HCT116 (cell line): ENCODE data around the gene FASN. TPM values are rescaled to one million over a fixed set of nuclear protein-coding genes. Genes with fewer than 3 reads are reported as not detected.

Source experiments
- ATAC-seq: fragments of 200-7000 bp; cut with Tn5 transposase; 2 replicates; pipeline ENCODE4 v1.9.1; 2020; ENCODE audit warnings: mild to moderate bottlenecking, moderate library complexity
- BruUV-seq: library from RNA; stranded (reverse); fragments of 400-500 nt; replicated peaks from 2 replicates; lab custom pipeline; 2021; lab: Mats Ljungman, UMichigan
- CTCF ChIA-PET: fragments of 300-600 bp; sonication (Branson Sonifier 250); formaldehyde crosslinking; loops from one replicate; lab custom pipeline; 2021; ENCODE audit warnings: antibody characterized with exemption; lab: Charles Lee
- POLR2A ChIA-PET: fragments of 300-600, 350-600 bp; sonication (Branson Sonifier 250); formaldehyde crosslinking; loops from one replicate; lab custom pipeline; 2021; ENCODE audit warnings: antibody characterized with exemption; lab: Charles Lee
- RAD21 ChIA-PET, 2 experiments: fragments of 300-600 bp; sonication (Branson Sonifier 250); formaldehyde crosslinking; loops; one replicate each; lab custom pipeline; 2023; ENCODE audit warnings: low total read pairs in 2 of 2; ENCODE audit not compliant: uncharacterized antibody in 2 of 2, unreplicated experiment in 2 of 2, low non-redundant PET in 1 of 2; lab: Charles Lee
- DNase-seq: peaks from one replicate; pipeline ENCODE4 v3.0.0-alpha.2; 2010; ENCODE audit warnings: low read depth, low spot score
- H2AFZ ChIP-seq: fragments of 200-600 bp; shearing (Covaris generic), sonication (generic); 2 replicates; pipeline ENCODE4 v1.6.1; 2017; ENCODE audit warnings: low read depth, mixed run types, mixed read lengths, antibody characterized with exemption, low read length; ENCODE audit not compliant: poor library complexity, severe bottlenecking
- H3K27ac ChIP-seq: 2 replicates; pipeline ENCODE4 v1.5.1; 2012; ENCODE audit warnings: low read depth, low read length
- H3K27me3 ChIP-seq: fragments of 200-600 bp; sonication (generic); 2 replicates; pipeline ENCODE4 v1.6.1; 2016; ENCODE audit warnings: mixed run types, low read length, mixed read lengths; ENCODE audit not compliant: insufficient read depth
- H3K36me3 ChIP-seq, 2 experiments: fragments of 200-500 bp in 1 of 2; fragments of 200-600 bp in 1 of 2; sonication (Bioruptor generic) in 1 of 2; sonication (generic) in 1 of 2; 2 replicates each; pipeline versions ENCODE4 v1.5.1 to v1.6.1; 2014 to 2016; ENCODE audit warnings: low read length in 2 of 2, inconsistent platforms in 1 of 2, mixed read lengths in 1 of 2, mixed run types in 1 of 2; ENCODE audit not compliant: insufficient read depth in 2 of 2, control insufficient read depth in 1 of 2
- H3K4me1 ChIP-seq, 2 experiments: fragments of 200-600 bp in 1 of 2; sonication (generic) in 1 of 2; 2 replicates each; pipeline versions ENCODE4 v1.5.1 to v1.6.1; 2012 to 2017; ENCODE audit warnings: low read length in 2 of 2, inconsistent platforms in 1 of 2, mild to moderate bottlenecking in 1 of 2, mixed read lengths in 1 of 2, mixed run types in 1 of 2, moderate library complexity in 1 of 2; ENCODE audit not compliant: insufficient read depth in 2 of 2, control insufficient read depth in 1 of 2
- H3K4me2 ChIP-seq: fragments of 200-600 bp; sonication (generic); 2 replicates; pipeline ENCODE4 v1.6.1; 2017; ENCODE audit warnings: mixed run types, low read length, mixed read lengths
- H3K4me3 ChIP-seq, 2 experiments: fragments of 200-600 bp in 1 of 2; sonication (generic) in 1 of 2; replicated peaks in 1 of 2; 2 replicates each; pipeline ENCODE4 v1.5.1; 2011 to 2016; ENCODE audit warnings: low read length in 2 of 2, control low read depth in 1 of 2, low read depth in 1 of 2, mild to moderate bottlenecking in 1 of 2, mixed read lengths in 1 of 2, mixed run types in 1 of 2
- H3K79me2 ChIP-seq: fragments of 200-600 bp; sonication (generic); 2 replicates; pipeline ENCODE4 v1.6.1; 2017; ENCODE audit warnings: mild to moderate bottlenecking, mixed run types, low read length, moderate library complexity, mixed read lengths; ENCODE audit not compliant: insufficient read depth
- H3K9ac ChIP-seq: fragments of 200-600 bp; sonication (generic); 2 replicates; pipeline ENCODE4 v1.6.1; 2016; ENCODE audit warnings: low read length, mixed read lengths
- H3K9me2 ChIP-seq: fragments of 200-600 bp; sonication (generic), shearing (Covaris generic); 2 replicates; pipeline ENCODE4 v1.6.1; 2017; ENCODE audit warnings: mixed run types, mild to moderate bottlenecking, moderate library complexity; ENCODE audit not compliant: insufficient read depth
- H3K9me3 ChIP-seq, 2 experiments: fragments of 200-500 bp in 1 of 2; fragments of 200-600 bp in 1 of 2; sonication (Bioruptor generic) in 1 of 2; sonication (generic) in 1 of 2; 2 replicates each; pipeline ENCODE4 v1.6.1; 2014 to 2017; ENCODE audit warnings: low read length in 2 of 2, mixed read lengths in 2 of 2, inconsistent platforms in 1 of 2, low read depth in 1 of 2, mild to moderate bottlenecking in 1 of 2, mixed run types in 1 of 2, moderate library complexity in 1 of 2; ENCODE audit not compliant: control insufficient read depth in 1 of 2, insufficient read depth in 1 of 2
- H4K20me1 ChIP-seq: fragments of 200-600 bp; sonication (generic), shearing (Covaris generic); 2 replicates; pipeline ENCODE4 v1.6.1; 2017; ENCODE audit warnings: mixed run types, mild to moderate bottlenecking, moderate library complexity; ENCODE audit not compliant: insufficient read depth
- CBX3 ChIP-seq: IDR thresholded peaks from 2 replicates; pipeline ENCODE4 v1.6.1; 2012; ENCODE audit warnings: low read depth
- CTCF ChIP-seq, 3 experiments: fragments of 200-600 bp in 1 of 3; sonication (generic) in 1 of 3; IDR thresholded peaks in 2 of 3; conservative IDR thresholded peaks in 1 of 3; 2 replicates each; pipeline ENCODE4 v1.5.1; 2012 to 2017; ENCODE audit warnings: low read depth in 2 of 3, low read length in 2 of 3, antibody characterized with exemption in 1 of 3, borderline replicate concordance in 1 of 3, control low read depth in 1 of 3, mild to moderate bottlenecking in 1 of 3, mixed read lengths in 1 of 3, mixed run types in 1 of 3, moderate library complexity in 1 of 3; ENCODE audit not compliant: insufficient read depth in 1 of 3
- ELF1 ChIP-seq: IDR thresholded peaks from 2 replicates; pipeline ENCODE4 v1.6.1; 2012; ENCODE audit warnings: low read depth, borderline replicate concordance
- EZH2 ChIP-seq: fragments of 200-600 bp; sonication (generic); IDR thresholded peaks from 2 replicates; pipeline ENCODE4 v1.6.1; 2017; ENCODE audit warnings: antibody characterized with exemption, mixed run types
- EZH2phosphoT487 ChIP-seq: fragments of 200-600 bp; IDR thresholded peaks from 2 replicates; pipeline ENCODE4 v1.6.1; 2018; ENCODE audit warnings: antibody characterized with exemption, borderline replicate concordance
- FOSL1 ChIP-seq: IDR thresholded peaks from 2 replicates; pipeline ENCODE4 v1.6.1; 2012; ENCODE audit warnings: low read depth
- JUND ChIP-seq: IDR thresholded peaks from 2 replicates; pipeline ENCODE4 v1.6.1; 2012
- SIN3A ChIP-seq: IDR thresholded peaks from 2 replicates; pipeline ENCODE4 v1.6.1; 2012; ENCODE audit warnings: low read depth
- SP1 ChIP-seq: IDR thresholded peaks from 2 replicates; pipeline ENCODE4 v1.6.1; 2012; ENCODE audit warnings: low read depth
- SRF ChIP-seq: IDR thresholded peaks from 2 replicates; pipeline ENCODE4 v1.6.1; 2012; ENCODE audit warnings: low read depth
- TCF7L2 ChIP-seq: IDR thresholded peaks from 2 replicates; pipeline ENCODE4 v1.7.0; 2011; ENCODE audit warnings: borderline replicate concordance, inconsistent platforms; ENCODE audit not compliant: insufficient read depth, insufficient read length; ENCODE audit errors: extremely low read depth
- ZNF274 ChIP-seq: fragments of 200-500 bp; sonication (Bioruptor generic); IDR thresholded peaks from 2 replicates; pipeline ENCODE4 v1.6.1; 2014; ENCODE audit warnings: mild to moderate bottlenecking, low read depth, low read length, inconsistent platforms
- intact Hi-C: fragments of 100-400 bp; cut with micrococcal nuclease; formaldehyde crosslinking; loops from 2 replicates; pipeline ENCODE4 v1.10.0; 2022
- total RNA-seq: library from RNA; stranded (reverse); gene quantifications from one replicate; pipeline ENCODE4 v1.2.1, GENCODE V29; 2021; ENCODE audit not compliant: unreplicated experiment
- TF ChIP-seq, protein P1 (sequence below): IDR thresholded peaks from 2 replicates; pipeline ENCODE4 v1.6.1; 2011; ENCODE audit warnings: mild to moderate bottlenecking, low read length, moderate library complexity; ENCODE audit not compliant: insufficient replicate concordance; ENCODE audit errors: extremely low read depth
- TF ChIP-seq, protein P2 (sequence below): IDR thresholded peaks from 2 replicates; pipeline ENCODE4 v1.6.1; 2012; ENCODE audit warnings: low read depth

The FASN gene
- total RNA-seq, 1 experiment from 2014 or later = 754 TPM

DNA sequence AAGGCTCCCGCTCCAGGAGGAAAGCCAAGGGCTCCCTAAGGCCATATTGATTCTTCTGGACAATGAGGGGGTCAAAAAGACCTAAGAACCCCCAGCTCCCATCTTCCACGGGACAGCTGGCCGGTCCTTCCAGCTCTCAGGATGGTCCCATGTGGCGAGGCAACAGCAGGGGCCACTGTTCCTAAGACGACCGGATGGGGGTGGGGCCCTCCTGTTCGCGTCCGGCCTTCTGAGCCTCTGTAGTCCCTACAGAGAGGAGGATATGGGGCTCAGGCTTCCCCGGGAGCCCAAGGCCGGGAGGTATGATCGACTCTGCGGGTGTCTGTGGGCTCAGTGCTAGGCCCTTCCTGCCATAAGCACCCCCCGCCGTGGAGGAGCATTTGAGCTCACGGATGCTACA is 54.5 kb downstream of the FASN start:
- ChIA-PET RAD21 (no interaction called here), POLR2A (no interaction called here), CTCF (no interaction called here)
- Histone ChIP-seq H3K36me3 (peaks cover 3 to 7% of the 10 kb centered on the region in 2 experiments; a peak in 2 of 4 replicates), H3K9ac (no peak overlapping the region), H3K4me3 (no peak overlapping the region), H3K9me2 (no peaks in the 10 kb centered on the region), H4K20me1 (no peaks in the 10 kb centered on the region), H3K4me2 (no peak overlapping the region), H3K27me3 (no peaks in the 10 kb centered on the region), H3K79me2 (no peaks in the 10 kb centered on the region), H3K4me1 (no peaks in the 10 kb centered on the region), H2AFZ (no peak overlapping the region), H3K27ac (no peak overlapping the region), H3K9me3 (no peaks in the 10 kb centered on the region)
- BruUV-seq = no TSS peak
- ATAC-seq (peak; percentile 30; the same call in 1 of the 2 replicates), DNase-seq (no peak)
- intact Hi-C loops = no loop called here
- TF ChIP-seq TCF7L2 (no peak), EZH2 (no peak), ELF1 (no peak), CTCF (IDR thresholded peaks at IDR 0.05 in 2 of 3, conservative IDR thresholded peaks at IDR 0.05 in 1 of 3; ENCODE audit: borderline replicate concordance in 1 of 3, insufficient read depth in 1 of 3, low read depth in 2 of 3, low read length in 2 of 3) (no peak), FOSL1 (no peak), EZH2phosphoT487 (no peak), JUND (no peak), ZNF274 (no peak)

DNA sequence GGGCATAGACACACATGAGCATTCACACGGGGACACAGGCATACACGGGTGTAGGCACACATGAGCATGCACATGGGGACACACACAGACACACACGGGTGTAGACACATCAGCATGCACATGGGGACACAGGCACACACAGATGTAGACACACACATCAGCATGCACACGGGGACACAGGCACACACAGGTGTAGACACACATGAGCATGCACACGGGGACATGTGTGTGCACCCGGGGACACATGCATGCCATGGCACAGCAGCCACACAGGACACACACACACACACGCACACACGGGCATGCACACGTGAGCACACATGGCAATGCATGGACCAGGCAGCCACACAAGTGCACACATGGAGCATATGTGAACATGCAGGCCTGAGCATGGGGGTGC is 55.4 kb downstream of the FASN start:
- intact Hi-C loops = no loop called here
- CTCF ChIA-PET = no interaction called here
- H3K9me2 ChIP-seq = no peaks in the 10 kb centered on the region
- BruUV-seq = no TSS peak
- peaks cover 0 to 5% of the 10 kb centered on the region in 2 experiments; a peak in 1 of 4 replicates for H3K36me3 ChIP-seq
- no peak for ATAC-seq
- no peaks in the 10 kb centered on the region for H4K20me1 ChIP-seq
- no peak overlapping the region for H3K27ac ChIP-seq
- RAD21 ChIA-PET = no interaction called here
- H2AFZ ChIP-seq = no peak overlapping the region
- DNase-seq = no peak
- peaks cover 4 to 6% of the 10 kb centered on the region in 2 experiments for H3K4me1 ChIP-seq
- H3K4me2 ChIP-seq = no peak overlapping the region
- H3K4me3 ChIP-seq = no peak overlapping the region
- H3K9me3 ChIP-seq = no peaks in the 10 kb centered on the region
- no peaks in the 10 kb centered on the region for H3K79me2 ChIP-seq
- no peaks in the 10 kb centered on the region for H3K27me3 ChIP-seq
- POLR2A ChIA-PET = no interaction called here
- no peak overlapping the region for H3K9ac ChIP-seq
- TF ChIP-seq SIN3A (no peak), SRF (no peak), CBX3 (no peak), SP1 (no peak), JUND (no peak)
- TF ChIP-seq, protein P1, sequence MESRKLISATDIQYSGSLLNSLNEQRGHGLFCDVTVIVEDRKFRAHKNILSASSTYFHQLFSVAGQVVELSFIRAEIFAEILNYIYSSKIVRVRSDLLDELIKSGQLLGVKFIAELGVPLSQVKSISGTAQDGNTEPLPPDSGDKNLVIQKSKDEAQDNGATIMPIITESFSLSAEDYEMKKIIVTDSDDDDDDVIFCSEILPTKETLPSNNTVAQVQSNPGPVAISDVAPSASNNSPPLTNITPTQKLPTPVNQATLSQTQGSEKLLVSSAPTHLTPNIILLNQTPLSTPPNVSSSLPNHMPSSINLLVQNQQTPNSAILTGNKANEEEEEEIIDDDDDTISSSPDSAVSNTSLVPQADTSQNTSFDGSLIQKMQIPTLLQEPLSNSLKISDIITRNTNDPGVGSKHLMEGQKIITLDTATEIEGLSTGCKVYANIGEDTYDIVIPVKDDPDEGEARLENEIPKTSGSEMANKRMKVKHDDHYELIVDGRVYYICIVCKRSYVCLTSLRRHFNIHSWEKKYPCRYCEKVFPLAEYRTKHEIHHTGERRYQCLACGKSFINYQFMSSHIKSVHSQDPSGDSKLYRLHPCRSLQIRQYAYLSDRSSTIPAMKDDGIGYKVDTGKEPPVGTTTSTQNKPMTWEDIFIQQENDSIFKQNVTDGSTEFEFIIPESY = no peak
- TF ChIP-seq, protein P2, sequence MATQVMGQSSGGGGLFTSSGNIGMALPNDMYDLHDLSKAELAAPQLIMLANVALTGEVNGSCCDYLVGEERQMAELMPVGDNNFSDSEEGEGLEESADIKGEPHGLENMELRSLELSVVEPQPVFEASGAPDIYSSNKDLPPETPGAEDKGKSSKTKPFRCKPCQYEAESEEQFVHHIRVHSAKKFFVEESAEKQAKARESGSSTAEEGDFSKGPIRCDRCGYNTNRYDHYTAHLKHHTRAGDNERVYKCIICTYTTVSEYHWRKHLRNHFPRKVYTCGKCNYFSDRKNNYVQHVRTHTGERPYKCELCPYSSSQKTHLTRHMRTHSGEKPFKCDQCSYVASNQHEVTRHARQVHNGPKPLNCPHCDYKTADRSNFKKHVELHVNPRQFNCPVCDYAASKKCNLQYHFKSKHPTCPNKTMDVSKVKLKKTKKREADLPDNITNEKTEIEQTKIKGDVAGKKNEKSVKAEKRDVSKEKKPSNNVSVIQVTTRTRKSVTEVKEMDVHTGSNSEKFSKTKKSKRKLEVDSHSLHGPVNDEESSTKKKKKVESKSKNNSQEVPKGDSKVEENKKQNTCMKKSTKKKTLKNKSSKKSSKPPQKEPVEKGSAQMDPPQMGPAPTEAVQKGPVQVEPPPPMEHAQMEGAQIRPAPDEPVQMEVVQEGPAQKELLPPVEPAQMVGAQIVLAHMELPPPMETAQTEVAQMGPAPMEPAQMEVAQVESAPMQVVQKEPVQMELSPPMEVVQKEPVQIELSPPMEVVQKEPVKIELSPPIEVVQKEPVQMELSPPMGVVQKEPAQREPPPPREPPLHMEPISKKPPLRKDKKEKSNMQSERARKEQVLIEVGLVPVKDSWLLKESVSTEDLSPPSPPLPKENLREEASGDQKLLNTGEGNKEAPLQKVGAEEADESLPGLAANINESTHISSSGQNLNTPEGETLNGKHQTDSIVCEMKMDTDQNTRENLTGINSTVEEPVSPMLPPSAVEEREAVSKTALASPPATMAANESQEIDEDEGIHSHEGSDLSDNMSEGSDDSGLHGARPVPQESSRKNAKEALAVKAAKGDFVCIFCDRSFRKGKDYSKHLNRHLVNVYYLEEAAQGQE = no peak
